Measurements from ENCODE around the gene CHTF18.
"Not testable (repeated sequence)": the region's sequence is repeated elsewhere in the genome, so short reads cannot be mapped to it uniquely, and the experiment has no call there.

CHTF18 gene

DNA sequence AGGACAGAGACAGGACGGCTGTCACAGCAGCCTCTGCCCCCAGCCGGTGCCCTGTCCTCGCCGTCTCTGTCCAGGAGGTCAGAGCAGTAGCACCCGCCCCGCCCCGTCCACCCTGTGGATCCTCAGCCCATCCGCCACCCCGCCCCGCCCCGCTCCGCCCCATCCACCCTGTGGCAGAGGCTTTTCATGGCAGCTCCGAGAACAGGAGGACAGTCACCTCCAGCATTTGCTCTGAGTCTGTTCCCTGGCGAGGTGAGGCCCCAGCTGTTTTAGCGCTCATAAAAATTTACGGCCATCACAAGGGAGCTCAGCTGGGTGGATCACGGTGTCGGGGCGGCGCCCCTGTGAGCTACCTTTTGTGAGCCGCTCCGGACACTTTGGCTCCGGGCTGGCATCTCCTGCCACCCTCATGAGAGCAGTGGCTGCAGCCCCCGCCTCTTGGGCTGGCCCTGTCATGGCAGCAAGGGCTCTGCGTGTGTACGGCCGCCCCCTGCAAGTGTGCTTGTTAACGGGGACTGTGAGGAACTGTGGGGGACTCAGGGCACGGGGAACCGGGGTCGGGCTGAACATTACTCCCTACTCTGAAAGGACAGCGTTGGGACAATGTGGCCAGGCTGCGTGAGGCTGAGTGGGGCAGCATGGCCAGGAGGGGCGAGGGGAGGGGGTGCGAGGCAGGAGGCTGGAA is 44.4 kb downstream of the CHTF18 start:
- DNase-seq: no peak

DNA sequence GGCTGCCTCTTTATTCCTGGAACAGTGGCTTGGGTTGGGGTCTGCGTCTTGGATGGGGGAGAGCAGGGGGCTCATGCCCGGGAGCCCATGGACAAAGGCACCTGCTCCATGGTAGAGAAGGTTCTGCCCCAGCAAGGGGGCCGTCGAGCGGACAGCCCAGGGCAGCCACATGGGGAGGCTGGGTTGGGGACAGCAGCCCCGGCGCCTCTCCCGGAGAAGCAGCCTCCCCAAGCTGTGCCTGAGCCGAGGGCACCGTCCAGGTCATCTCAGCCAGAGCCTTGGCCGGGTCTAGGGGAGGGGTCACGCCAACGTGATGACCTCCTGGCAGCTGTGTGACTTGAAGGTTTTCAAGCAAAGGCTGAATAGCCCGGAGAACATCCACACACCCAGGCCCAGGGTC is 45.0 kb downstream of the CHTF18 start:
- DNase-seq: no peak

DNA sequence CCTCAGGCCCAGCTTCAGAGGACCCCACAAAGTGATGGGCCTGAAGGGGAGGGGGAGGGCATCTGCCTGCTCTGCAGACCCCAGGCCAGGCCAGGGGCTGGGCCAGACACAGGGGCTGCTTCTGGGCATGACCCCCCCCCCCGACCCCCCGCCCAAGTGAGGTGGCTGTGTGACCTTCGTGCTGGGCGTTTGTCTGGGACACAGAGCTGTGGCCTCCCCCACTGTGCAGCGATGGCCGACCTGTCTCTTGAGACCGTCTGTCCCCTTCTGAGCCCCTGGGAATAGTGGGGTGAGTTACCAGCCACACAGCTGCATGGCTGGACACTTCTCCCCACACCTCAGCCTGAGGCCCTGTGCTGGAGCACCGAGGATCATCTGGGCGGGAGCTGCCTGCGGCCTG is 47.0 kb downstream of the CHTF18 start:
- DNase-seq: no peak

DNA sequence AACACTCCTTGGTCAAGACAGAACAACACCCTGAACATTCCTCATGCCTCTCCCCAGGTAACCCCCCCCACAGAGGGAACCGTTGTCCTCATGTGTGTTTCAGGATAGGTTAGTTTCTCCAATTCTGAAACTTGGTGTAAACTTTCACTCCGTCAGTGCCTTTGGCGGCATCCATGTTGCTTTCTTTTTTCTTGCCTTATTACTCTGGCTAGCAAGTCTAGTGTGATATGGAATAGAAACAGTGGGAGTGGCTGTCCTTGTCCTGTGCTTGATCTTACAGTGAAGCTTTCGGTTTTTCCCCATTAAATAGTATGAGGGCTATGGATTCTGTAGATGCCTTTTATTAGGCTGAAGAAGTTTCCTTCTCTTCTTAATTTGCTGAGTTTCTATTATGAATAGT is 47.8 kb downstream of the CHTF18 start:
- DNase-seq: no peak

DNA sequence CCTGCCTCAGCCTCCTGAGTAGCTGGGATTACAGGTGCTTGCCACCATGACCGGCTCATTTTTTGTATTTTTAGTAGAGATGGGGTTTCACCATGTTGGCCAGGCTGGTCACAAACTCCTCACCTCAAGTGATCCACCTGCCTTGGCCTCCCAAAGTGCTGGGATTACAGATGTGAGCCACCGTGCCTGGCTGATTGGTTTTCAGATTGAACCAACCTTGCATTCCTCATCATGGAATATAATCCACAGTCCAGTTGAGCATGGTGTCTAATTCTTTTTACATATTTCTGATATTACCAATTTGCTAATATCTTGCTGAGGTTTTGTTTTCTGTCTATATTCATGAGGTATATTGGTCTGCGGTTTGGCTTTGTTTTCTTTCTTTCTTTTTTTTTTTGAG is 48.4 kb downstream of the CHTF18 start:
- not testable (repeated sequence) for DNase-seq

DNA sequence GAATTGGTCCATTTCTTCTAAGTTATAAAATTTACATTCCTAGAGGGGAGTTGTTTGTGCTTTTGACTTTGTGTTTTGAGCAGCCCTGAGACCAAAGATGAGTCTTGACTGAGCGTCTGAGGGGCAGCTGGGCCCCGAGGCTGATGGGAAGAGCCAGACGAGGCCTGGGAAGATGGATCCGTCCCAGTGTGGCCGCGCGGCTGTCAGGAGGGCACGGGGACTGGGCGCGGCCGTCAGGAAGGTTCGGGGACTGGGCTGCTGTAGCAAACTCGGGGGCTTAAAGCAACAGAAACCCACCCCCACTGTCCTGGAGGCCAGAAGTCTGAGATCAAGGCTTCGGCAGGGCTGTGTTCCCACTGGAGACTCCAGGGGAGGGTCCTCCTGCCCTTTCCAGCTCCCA is 50.3 kb downstream of the CHTF18 start:
- no peak for DNase-seq

DNA sequence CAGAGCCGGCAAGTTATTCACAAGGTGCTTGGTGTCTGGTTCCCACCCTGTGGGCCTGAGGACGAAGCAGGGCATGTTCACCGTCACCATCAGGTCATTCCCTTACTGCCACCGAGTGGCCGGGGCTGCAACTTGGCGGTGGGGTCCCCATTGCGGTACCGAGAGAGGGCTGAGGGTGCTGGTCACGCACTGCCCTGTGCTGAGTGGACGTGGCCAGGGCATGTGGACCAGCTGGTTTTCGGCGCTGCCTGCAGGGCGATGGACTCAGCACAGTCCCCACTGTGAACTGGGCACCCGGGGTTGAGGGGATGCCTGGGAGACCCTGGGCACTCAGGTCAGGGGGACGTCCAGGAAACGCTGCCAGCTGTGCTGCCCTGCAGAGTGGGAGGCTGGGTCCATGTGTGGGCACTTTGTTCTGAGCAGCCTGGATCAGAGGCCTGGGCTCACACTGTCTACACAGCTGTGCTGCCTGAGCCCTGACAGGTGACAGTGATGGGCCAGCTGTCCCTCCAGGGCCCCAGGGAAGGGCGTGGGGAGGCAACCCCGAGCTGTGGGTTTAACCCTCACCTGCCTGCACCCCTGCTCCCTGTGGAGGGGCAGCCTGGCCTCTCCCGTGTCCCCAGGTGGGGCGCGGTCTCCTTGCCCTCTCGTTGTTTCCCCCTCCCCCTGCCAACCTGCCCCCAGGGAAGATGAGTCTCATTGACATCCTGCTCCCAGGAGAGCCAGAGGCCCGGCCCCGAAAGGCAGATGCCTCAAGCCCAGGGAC is 51.4 kb downstream of the CHTF18 start:
- no peak for DNase-seq

DNA sequence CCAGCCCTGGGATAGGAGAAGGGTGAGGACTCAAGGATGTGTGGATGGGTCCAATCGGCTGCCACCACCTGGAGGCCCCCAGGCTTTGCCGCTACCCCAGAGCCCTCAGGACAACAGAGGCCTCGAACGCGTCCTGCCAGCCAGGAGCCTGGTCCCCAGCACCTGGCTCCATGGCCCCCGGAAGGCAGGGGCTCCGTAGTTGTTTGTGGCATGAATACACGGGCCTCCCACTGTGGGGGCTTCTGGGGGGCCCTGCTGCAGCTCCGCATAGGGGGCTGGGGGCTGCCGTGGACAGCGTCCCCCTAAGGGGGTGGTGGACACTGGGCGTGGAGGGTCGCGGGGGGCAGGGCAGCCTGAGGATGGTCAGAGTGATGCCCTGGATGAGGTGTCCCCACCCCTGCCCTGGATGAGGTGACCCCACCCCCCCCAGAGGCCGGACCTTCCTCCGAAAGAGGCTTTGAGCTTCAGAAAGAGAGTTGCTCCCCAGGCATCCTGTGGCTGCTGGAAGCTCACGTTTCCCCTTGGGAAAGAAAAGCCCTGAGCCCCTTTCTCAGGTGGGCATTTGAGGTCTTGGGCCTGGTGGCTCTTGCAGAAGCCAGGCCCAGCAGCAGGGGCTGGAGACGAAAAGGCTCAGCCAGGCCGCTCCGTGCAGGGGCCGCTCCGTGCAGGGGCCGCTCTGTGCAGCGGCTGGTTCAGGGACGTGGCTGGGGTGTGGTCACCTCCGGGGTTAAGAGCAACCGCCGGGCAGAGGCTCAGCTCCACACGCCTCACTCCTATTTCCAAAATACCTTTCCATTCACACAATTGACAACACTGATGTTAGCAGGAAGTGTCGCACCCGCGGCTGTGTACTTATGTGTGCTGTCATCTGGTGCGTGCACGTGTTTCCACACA is 52.4 kb downstream of the CHTF18 start:
- DNase-seq: no peak

DNA sequence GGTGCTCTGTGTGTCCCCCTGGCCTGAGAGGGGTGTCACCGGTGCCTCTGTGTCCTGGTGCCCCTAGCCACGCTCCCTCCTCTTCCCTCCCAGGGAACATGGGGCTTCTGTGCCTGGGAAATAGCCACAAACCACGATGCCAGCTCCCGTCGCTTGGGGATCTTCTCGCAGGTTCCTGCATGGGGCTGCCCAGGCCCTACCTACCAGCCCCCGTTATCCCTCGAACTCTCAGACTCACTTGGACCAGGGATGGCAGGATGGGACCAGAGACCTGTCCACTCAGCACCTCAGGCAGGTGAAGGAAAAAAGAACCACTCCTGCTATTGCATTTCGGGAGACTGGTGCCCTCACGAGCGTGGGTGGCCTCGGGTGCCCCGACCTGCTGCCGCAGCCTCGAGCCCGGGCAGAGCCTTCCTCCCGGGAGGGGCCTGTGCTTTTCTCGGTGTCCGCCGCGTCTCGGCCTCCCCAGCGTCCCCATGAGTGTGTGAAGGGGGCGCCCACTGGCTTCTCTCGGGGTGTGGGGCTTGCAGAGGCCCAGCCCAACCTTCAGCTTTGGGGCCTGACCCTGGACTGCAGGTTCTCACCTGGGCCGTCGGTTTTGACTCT is 53.1 kb downstream of the CHTF18 start:
- no peak for DNase-seq

DNA sequence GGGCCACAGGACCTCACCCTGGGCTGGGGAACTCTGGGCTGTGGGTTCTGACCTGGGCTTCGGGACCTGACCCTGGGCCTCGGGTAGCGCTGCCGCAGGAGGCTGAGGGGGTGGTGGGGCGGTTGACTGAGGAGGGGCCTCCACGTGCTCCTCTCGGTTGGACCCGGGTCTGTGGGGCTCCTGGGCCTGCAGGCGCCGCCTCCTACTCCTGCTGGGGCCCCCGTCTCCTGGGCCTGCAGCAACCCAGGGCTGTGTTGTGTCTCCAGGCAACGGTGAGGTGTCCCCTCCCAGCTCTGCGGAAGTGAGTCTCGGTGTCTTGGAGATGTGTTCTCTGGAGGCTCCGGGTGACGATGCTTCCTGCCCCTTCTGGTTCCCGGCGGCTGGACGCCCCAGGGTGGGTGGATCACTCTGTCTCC is 53.6 kb downstream of the CHTF18 start:
- DNase-seq: no peak

DNA sequence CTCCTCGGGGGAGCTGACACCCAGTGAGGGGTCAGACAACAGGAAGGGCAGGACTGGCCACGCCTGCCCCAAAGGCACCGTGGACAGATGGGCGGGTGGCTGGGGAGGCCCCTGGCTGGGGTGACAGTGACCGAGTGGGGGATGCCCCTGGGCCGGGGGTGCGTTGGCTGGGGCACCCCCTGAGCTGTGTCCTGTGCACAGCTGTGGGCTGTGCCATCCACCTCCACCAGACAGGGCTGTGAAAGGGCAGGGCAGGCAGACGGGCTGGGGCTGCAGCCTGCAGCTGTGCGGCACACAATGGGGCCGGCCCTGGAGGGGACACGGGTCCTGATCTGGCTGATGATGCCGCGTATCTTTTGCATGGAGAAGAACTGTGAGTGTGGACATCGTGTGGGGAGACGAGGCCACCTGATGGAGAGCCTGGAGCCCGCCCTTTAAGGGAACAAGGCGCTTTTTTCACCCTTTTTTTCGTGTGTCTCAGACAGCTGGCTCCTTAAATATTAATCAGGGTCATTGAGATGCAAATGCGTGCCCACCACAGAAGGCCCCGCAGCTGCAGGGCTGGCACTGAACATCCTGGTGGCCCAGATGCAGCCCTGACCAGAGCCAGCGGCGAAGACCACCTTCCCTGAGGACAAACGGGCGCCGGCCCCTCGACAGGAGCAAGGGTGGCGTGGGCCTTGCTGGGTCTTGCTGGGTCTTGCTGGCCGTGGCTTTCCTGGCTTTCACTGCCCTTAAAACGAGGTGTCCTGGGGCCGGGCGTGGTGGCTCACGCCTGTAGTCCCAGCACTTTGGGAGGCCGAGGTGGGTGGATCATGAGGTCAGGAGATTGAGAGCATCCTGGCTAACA is 54.5 kb downstream of the CHTF18 start:
- no peak for DNase-seq

DNA sequence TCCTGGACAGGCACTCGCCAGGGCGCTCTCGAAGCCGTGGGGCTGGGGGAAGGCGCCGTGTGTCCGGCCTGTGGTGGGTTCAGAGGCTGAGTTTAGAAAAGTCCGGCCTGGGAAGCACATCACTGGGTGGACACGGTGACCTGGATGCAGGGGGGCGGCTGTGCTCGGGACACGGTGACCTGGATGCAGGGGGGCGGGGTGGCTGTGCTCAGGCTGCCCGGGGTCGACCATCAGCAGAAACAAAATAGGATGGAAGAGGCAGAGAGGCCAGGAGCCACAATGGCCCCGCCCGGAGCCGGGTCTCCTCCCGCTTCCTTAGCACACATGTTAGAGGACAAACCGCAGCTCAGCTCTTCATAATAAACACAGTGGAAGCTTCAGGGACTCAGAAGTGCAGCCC is 55.4 kb downstream of the CHTF18 start:
- no peak for DNase-seq

DNA sequence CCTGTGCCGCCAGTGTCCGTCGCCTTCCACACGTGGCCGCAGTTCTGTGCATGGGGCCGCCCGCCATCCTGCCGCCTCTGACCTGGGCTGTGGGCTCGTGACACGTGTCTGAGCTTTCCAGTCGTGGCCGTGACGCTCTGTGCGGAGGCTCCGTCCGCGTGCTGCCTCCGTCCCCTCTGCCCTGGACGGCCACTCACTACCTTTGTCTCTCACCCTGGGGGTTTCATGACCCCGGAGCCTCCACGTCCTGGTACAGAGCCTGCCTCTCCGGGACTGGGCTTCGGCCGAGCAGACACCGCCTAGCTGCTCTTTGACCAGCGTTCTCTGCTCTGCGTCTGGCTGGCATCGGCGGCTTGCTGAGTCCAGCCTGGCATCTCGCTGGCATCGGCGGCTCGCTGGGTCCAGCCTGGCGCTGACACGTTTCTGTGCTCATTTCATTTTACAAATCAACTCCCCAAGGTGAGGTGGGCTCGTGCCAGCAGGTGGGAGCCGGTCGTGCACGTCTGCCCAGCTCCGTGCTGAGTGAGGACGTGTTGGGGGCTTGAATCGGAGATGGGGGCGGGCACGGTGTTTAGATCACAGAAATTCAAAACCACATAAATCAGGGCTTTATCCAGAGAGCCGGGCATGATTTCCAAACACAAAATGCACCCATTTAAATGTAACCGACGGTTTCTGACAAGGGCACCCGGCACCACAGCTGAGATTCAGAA is 56.4 kb downstream of the CHTF18 start:
- DNase-seq: no peak

DNA sequence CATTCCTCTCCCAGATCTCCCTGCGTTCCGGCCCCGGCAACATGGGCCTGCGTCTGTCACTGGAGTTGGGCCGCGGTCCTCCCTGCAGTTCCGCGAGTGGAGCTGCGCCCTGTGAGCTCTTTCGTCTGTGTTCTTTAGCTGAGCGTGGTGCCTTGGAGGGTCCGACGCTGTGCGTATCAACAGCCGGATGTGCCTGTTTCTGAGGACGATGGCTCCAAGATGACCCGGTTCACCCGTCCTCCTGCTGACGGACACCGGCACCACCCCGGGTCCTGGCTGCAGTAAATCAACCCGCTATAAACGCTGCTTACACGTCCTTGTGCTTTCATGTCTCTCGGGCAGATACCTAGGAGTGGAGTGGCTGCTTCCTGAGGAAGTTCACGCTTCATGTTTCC is 56.9 kb downstream of the CHTF18 start:
- no peak for DNase-seq

DNA sequence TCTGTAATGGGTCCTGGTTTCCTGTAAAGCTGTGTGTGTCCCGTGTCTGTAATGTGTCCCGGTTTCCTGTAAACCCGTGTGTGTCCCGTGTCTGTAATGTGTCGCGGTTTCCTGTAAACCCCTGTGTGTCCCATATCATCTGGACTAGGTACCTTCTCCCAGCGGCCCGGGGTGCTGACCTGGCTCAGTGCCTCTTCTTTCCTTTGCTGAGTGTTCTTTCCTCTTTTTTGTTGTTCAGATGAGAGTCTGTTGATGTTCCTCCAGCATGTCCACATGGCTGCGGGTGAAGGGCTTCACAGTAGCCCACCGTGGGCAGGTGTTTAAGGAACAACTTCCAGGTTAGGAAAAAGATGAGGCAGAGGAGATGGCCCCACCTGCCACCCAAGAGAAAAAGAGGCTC is 58.7 kb downstream of the CHTF18 start:
- no peak for DNase-seq

Data from effector CD4-positive, alpha-beta T cell (primary cell).